ENCODE measurements around the gene HECA.

GRCh38 chr6:139172151-139172550, 37.3 kb downstream of the HECA start:
- no peak for TF ChIP-seq CTCF (conservative IDR thresholded peaks at IDR 0.05; ENCODE audit: low read depth in 2 of 2)
- no peak for TF ChIP-seq ETS1 (IDR thresholded peaks at IDR 0.05)
- no peak for TF ChIP-seq NANOG (IDR thresholded peaks at IDR 0.05; ENCODE audit: borderline replicate concordance)
- no peak for TF ChIP-seq CREB1 (CRISPR knock-in tag; IDR thresholded peaks at IDR 0.05; ENCODE audit: low read depth)
- no peak for TF ChIP-seq EZH2phosphoT487 (IDR thresholded peaks at IDR 0.05; ENCODE audit: unreplicated experiment)
- no peak for TF ChIP-seq EZH2 (IDR thresholded peaks at IDR 0.05; ENCODE audit: low read depth, unreplicated experiment)
- no peak for TF ChIP-seq POLR2AphosphoS5 (IDR thresholded peaks at IDR 0.05; ENCODE audit: low read depth)
- no peak for TF ChIP-seq STAT1 (IDR thresholded peaks at IDR 0.05; ENCODE audit: unreplicated experiment)
- TF ChIP-seq REST (IDR thresholded peaks at IDR 0.05; ENCODE audit: unreplicated experiment) = no peak

Data from GM23338 (cell line).